Osteoblast (primary cell): Measurements from ENCODE around the gene LILRA2. TPM values are rescaled to one million over a fixed set of nuclear protein-coding genes. Genes with fewer than 3 reads are reported as not detected.
A peak's percentile ranks its signal among the peaks of the same experiment; 100 is the strongest.
"Not testable (repeated sequence)": the region's sequence is repeated elsewhere in the genome, so short reads cannot be mapped to it uniquely, and the experiment has no call there.

Experiments used
- DNase-seq: peaks from one replicate; pipeline ENCODE4 v3.0.0; 2011; ENCODE audit warnings: low spot score, mixed read lengths; ENCODE audit not compliant: insufficient read length; ENCODE audit errors: missing footprints
- H2AFZ ChIP-seq: 2 replicates; pipeline ENCODE4 v1.6.0; 2011; ENCODE audit warnings: mild to moderate bottlenecking, low read length
- H3K27ac ChIP-seq: 2 replicates; pipeline ENCODE4 v1.5.1; 2011; ENCODE audit warnings: mild to moderate bottlenecking, low read depth, low read length, moderate library complexity
- H3K27me3 ChIP-seq: 2 replicates; pipeline ENCODE4 v1.6.0; 2012; ENCODE audit warnings: mild to moderate bottlenecking, control low read depth, inconsistent platforms, low read length, moderate library complexity; ENCODE audit not compliant: insufficient read depth
- H3K36me3 ChIP-seq: 2 replicates; pipeline ENCODE4 v1.5.1; 2011; ENCODE audit warnings: mild to moderate bottlenecking, low read length, control low read depth, moderate library complexity; ENCODE audit not compliant: insufficient read depth
- H3K4me1 ChIP-seq: 2 replicates; pipeline ENCODE4 v1.5.1; 2011; ENCODE audit warnings: mild to moderate bottlenecking, low read length, control low read depth, moderate library complexity; ENCODE audit not compliant: insufficient read depth
- H3K4me2 ChIP-seq: 2 replicates; pipeline ENCODE4 v1.6.0; 2011; ENCODE audit warnings: mild to moderate bottlenecking, low read length; ENCODE audit not compliant: insufficient read depth
- H3K4me3 ChIP-seq: fragments of 200-600 bp; sonication (generic); 3 replicates; pipeline ENCODE4 v1.5.1; 2012; ENCODE audit warnings: mild to moderate bottlenecking, low read length, inconsistent platforms; ENCODE audit not compliant: insufficient read depth
- H3K79me2 ChIP-seq: 2 replicates; pipeline ENCODE4 v1.6.0; 2012; ENCODE audit warnings: mild to moderate bottlenecking, low read length, control low read depth, inconsistent platforms; ENCODE audit not compliant: insufficient read depth
- H3K9me3 ChIP-seq: 2 replicates; pipeline ENCODE4 v1.5.1; 2011; ENCODE audit warnings: low read depth, low read length, control low read depth
- H4K20me1 ChIP-seq: 2 replicates; pipeline ENCODE4 v1.6.0; 2012; ENCODE audit warnings: mild to moderate bottlenecking, low read length, control low read depth; ENCODE audit not compliant: insufficient read depth
- CTCF ChIP-seq: IDR thresholded peaks from 2 replicates; pipeline ENCODE4 v1.5.1; 2011; ENCODE audit warnings: mild to moderate bottlenecking, low read depth, low read length, moderate library complexity; ENCODE audit errors: extremely low read depth
- total RNA-seq: library from RNA; depleted of rRNA; stranded (reverse); fragments of >200 nt; gene quantifications from 2 replicates; pipeline ENCODE4 v1.2.3, GENCODE V29; 2012

The LILRA2 gene
- total RNA-seq, 1 donor, result not detected

- no peak for DNase-seq
- no peaks in the 10 kb centered on the region for H4K20me1 ChIP-seq
- no peak overlapping the region for H3K4me2 ChIP-seq
- no peaks in the 10 kb centered on the region for H3K9me3 ChIP-seq
- no peak for TF ChIP-seq CTCF
- H3K79me2 ChIP-seq, result no peaks in the 10 kb centered on the region
- no peaks in the 10 kb centered on the region for H3K27me3 ChIP-seq
- H3K27ac ChIP-seq, result no peak overlapping the region
- no peak overlapping the region for H3K4me3 ChIP-seq
- no peaks in the 10 kb centered on the region for H3K36me3 ChIP-seq
- H2AFZ ChIP-seq, result no peak overlapping the region
- H3K4me1 ChIP-seq, result no peaks in the 10 kb centered on the region
Measured at GRCh38 chr19:54574051-54574450, 461 bp downstream of the LILRA2 start.

- H4K20me1 ChIP-seq, result no peaks in the 10 kb centered on the region
- no peaks in the 10 kb centered on the region for H3K9me3 ChIP-seq
- no peak overlapping the region for H2AFZ ChIP-seq
- no peaks in the 10 kb centered on the region for H3K4me1 ChIP-seq
- no peak for TF ChIP-seq CTCF
- H3K27ac ChIP-seq, result no peak overlapping the region
- no peaks in the 10 kb centered on the region for H3K27me3 ChIP-seq
- H3K4me3 ChIP-seq, result no peak overlapping the region
- H3K4me2 ChIP-seq, result no peak overlapping the region
- H3K79me2 ChIP-seq, result no peaks in the 10 kb centered on the region
- no peak for DNase-seq
- no peaks in the 10 kb centered on the region for H3K36me3 ChIP-seq
Measured at GRCh38 chr19:54574527-54575056, 1.0 kb downstream of the LILRA2 start.

GRCh38 chr19:54575205-54575604 lies 1.6 kb downstream of the LILRA2 start:
- not testable (repeated sequence) for H3K4me2 ChIP-seq, H3K36me3 ChIP-seq, H3K27me3 ChIP-seq, H2AFZ ChIP-seq, H3K79me2 ChIP-seq, H3K4me3 ChIP-seq, H3K4me1 ChIP-seq, H4K20me1 ChIP-seq, DNase-seq, H3K9me3 ChIP-seq, H3K27ac ChIP-seq

GRCh38 chr19:54576411-54576976 lies 2.9 kb downstream of the LILRA2 start:
- H4K20me1 ChIP-seq, result no peaks in the 10 kb centered on the region
- no peak for TF ChIP-seq CTCF
- no peak overlapping the region for H3K4me2 ChIP-seq
- no peaks in the 10 kb centered on the region for H3K36me3 ChIP-seq
- peak; percentile 46 for DNase-seq
- no peak overlapping the region for H2AFZ ChIP-seq
- H3K9me3 ChIP-seq, result no peaks in the 10 kb centered on the region
- H3K4me1 ChIP-seq, result no peaks in the 10 kb centered on the region
- H3K4me3 ChIP-seq, result no peak overlapping the region
- H3K27ac ChIP-seq, result no peak overlapping the region
- H3K79me2 ChIP-seq, result no peaks in the 10 kb centered on the region
- H3K27me3 ChIP-seq, result no peaks in the 10 kb centered on the region
